Skeletal muscle satellite cell (primary cell): ENCODE data around the gene CNNM1.

Experiments
- H3K27me3 ChIP-seq: 2 replicates; pipeline ENCODE4 v1.7.0; 2013; ENCODE audit warnings: low read length; ENCODE audit not compliant: control insufficient read depth, insufficient read depth
- H3K36me3 ChIP-seq: 2 replicates; pipeline ENCODE4 v1.7.0; 2013; ENCODE audit warnings: mild to moderate bottlenecking, control low read depth, low read length; ENCODE audit not compliant: insufficient read depth
- H3K4me1 ChIP-seq: 2 replicates; pipeline ENCODE4 v1.7.0; 2013; ENCODE audit warnings: low read length; ENCODE audit not compliant: control insufficient read depth, insufficient read depth
- H3K4me2 ChIP-seq: 2 replicates; pipeline ENCODE4 v1.7.0; 2013; ENCODE audit warnings: mild to moderate bottlenecking, low read length
- H3K4me3 ChIP-seq: 2 replicates; pipeline ENCODE4 v1.7.0; 2013; ENCODE audit warnings: low read length
- H3K9ac ChIP-seq: 2 replicates; pipeline ENCODE4 v1.7.0; 2013; ENCODE audit warnings: mild to moderate bottlenecking, low read depth, low read length, moderate library complexity
- H3K9me3 ChIP-seq: replicated peaks from 2 replicates; pipeline ENCODE4 v1.7.0; 2013; ENCODE audit warnings: mild to moderate bottlenecking, control low read depth, low read length

The CNNM1 gene

DNA sequence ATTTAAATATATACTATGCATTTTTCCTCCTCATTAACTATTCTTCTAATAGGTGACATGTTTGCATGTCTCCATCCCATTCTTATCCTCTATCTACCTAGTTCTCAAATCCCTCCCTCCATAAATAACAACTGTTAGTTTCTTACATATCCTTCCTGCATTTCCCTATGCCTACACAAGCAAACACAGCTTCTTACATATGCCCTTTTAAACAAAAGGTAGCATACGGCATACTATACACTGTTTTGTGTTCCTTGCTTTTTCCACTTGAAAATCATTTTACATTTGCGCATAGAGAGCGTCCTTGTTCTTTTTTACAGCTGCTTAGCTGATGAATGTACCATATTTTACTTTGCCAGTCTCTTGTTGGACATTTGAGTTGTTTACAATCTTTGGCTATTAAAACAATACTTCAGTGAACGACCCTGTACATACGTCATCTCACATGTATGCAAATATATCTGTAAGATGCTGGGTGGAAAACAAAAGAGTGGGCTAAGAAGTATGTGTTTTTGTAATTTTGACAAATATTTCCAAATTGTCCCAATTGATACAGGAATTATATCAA lies 93.5 kb downstream of the CNNM1 start:
- no peak overlapping the region for H3K4me3 ChIP-seq
- no peaks in the 10 kb centered on the region for H3K4me1 ChIP-seq
- no peaks in the 10 kb centered on the region for H3K9me3 ChIP-seq
- peaks cover 23% of the 10 kb centered on the region for H3K36me3 ChIP-seq
- no peak overlapping the region for H3K9ac ChIP-seq
- H3K4me2 ChIP-seq: no peak overlapping the region
- no peaks in the 10 kb centered on the region for H3K27me3 ChIP-seq

GRCh38 chr10:99424656-99425055 lies 95.5 kb downstream of the CNNM1 start:
- H3K27me3 ChIP-seq: no peaks in the 10 kb centered on the region
- peaks cover 5% of the 10 kb centered on the region for H3K4me1 ChIP-seq
- H3K9me3 ChIP-seq: no peaks in the 10 kb centered on the region
- H3K4me2 ChIP-seq: no peak overlapping the region
- H3K4me3 ChIP-seq: no peak overlapping the region
- H3K9ac ChIP-seq: no peak overlapping the region
- peaks cover 15% of the 10 kb centered on the region for H3K36me3 ChIP-seq

GRCh38 chr10:99425204-99425603 lies 96.0 kb downstream of the CNNM1 start:
- Histone ChIP-seq H3K4me1 (peaks cover 9% of the 10 kb centered on the region), H3K4me3 (no peak overlapping the region), H3K36me3 (peaks cover 13% of the 10 kb centered on the region), H3K4me2 (no peak overlapping the region), H3K9ac (no peak overlapping the region), H3K27me3 (no peaks in the 10 kb centered on the region), H3K9me3 (no peaks in the 10 kb centered on the region)

GRCh38 chr10:99426689-99427088 lies 97.5 kb downstream of the CNNM1 start:
- H3K4me2 ChIP-seq: no peak overlapping the region
- no peak overlapping the region for H3K9ac ChIP-seq
- H3K36me3 ChIP-seq: peaks cover 9% of the 10 kb centered on the region
- no peaks in the 10 kb centered on the region for H3K9me3 ChIP-seq
- H3K4me1 ChIP-seq: peaks cover 9% of the 10 kb centered on the region
- no peaks in the 10 kb centered on the region for H3K27me3 ChIP-seq
- H3K4me3 ChIP-seq: no peak overlapping the region

DNA sequence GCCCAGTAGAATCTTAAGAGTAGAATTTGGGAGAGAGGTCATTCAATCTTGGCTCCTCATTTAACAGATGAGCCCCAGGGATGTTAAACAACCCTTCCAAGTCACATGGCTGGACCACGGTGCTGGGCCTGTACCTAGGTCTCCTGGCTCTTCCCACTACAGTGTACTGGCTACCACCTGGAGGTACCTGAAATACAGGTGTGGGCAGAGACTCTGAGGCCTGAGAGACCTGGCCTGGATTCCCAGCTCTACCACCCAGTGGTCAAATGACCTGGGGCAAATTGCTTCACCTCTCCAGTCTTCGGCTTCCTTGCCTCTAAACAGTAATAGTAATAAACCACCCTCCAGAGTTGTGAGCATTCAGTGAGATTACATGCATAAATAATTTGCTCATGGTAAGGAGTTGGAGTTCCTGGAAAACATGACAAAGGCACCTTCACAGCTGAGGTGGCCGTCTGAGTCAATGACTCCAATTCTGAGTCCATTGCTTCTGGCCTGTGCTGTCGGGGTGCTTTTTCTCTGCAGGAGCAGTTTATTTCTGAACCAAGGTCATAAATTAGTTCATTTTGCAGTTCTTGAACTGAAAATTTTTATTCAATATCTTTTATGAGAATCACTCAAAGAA lies 98.5 kb downstream of the CNNM1 start:
- no peaks in the 10 kb centered on the region for H3K27me3 ChIP-seq
- no peak overlapping the region for H3K4me3 ChIP-seq
- H3K9ac ChIP-seq: no peak overlapping the region
- no peak overlapping the region for H3K4me2 ChIP-seq
- H3K4me1 ChIP-seq: peaks cover 9% of the 10 kb centered on the region
- H3K9me3 ChIP-seq: no peaks in the 10 kb centered on the region
- peaks cover 9% of the 10 kb centered on the region for H3K36me3 ChIP-seq

DNA sequence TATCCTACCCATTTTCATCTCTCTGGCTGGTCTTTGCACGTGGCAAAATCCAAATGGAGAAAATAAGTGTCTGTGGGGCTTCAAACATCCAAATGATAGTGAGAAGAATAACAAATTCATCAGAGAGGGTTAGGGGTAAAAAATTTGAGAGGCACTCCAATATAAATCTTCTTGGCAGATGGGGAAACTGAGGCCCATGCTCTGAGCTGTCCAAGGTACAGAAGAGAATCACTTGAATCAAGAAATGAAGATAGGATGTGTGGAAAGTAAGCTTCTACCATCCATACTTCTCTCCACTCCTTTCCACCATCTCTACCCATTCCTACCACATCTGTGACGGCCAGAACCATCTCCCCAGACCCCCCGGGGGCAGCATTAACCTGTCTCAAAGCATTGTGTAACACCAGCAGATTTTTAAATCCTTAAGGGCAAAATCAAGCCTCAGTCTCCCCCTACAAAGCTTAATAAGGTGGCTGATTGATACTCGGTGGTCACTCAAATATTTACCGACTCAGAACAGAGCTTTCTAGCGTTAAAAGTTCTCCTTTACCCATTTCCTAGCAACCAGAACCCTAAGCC lies 100.5 kb downstream of the CNNM1 start:
- Histone ChIP-seq H3K9me3 (no peaks in the 10 kb centered on the region), H3K4me2 (peak overlapping the region; percentile 87), H3K36me3 (peaks cover 12% of the 10 kb centered on the region), H3K4me1 (peaks cover 9% of the 10 kb centered on the region), H3K9ac (peak overlapping the region; percentile 84), H3K27me3 (no peaks in the 10 kb centered on the region), H3K4me3 (peak overlapping the region; percentile 91)

- Histone ChIP-seq H3K9ac (peak overlapping the region; percentile 84), H3K27me3 (no peaks in the 10 kb centered on the region), H3K4me3 (peak overlapping the region; percentile 91), H3K4me2 (peak overlapping the region; percentile 87), H3K36me3 (peaks cover 9% of the 10 kb centered on the region), H3K4me1 (peaks cover 9% of the 10 kb centered on the region), H3K9me3 (no peaks in the 10 kb centered on the region)
Measured at GRCh38 chr10:99430116-99430450, 100.9 kb downstream of the CNNM1 start.

GRCh38 chr10:99430451-99431189 lies 101.5 kb downstream of the CNNM1 start, which contains the start of gene GOT1:
Gene GOT1, minus strand, starts transcription at chr10:99430624. Its CDS starts 59 bp downstream, at chr10:99430565.
- peak within 1 kb of the TSS; percentile 91 for H3K4me3 ChIP-seq
- peak within 1 kb of the TSS; percentile 89 for H3K9ac ChIP-seq
- H3K4me2 ChIP-seq: peak within 1 kb of the TSS; percentile 91
- no peaks in the 10 kb centered on the region for H3K27me3 ChIP-seq
- peaks cover 9% of the 10 kb centered on the region for H3K4me1 ChIP-seq
- H3K9me3 ChIP-seq: no peaks in the 10 kb centered on the region
- H3K36me3 ChIP-seq: peaks cover 3% of the 10 kb centered on the region

GRCh38 chr10:99431190-99431760 lies 102.1 kb downstream of the CNNM1 start:
- H3K9ac ChIP-seq: peak overlapping the region; percentile 89
- H3K27me3 ChIP-seq: no peaks in the 10 kb centered on the region
- H3K9me3 ChIP-seq: no peaks in the 10 kb centered on the region
- H3K36me3 ChIP-seq: peaks cover 2% of the 10 kb centered on the region
- peaks cover 9% of the 10 kb centered on the region for H3K4me1 ChIP-seq
- H3K4me2 ChIP-seq: peak overlapping the region; percentile 91
- H3K4me3 ChIP-seq: peak overlapping the region; percentile 91

GRCh38 chr10:99432047-99432446 lies 102.9 kb downstream of the CNNM1 start:
- peak overlapping the region; percentile 91 for H3K4me2 ChIP-seq
- no peaks in the 10 kb centered on the region for H3K27me3 ChIP-seq
- H3K9ac ChIP-seq: no peak overlapping the region
- H3K36me3 ChIP-seq: peaks cover 2% of the 10 kb centered on the region
- H3K4me3 ChIP-seq: peak overlapping the region; percentile 91
- H3K4me1 ChIP-seq: peaks cover 9% of the 10 kb centered on the region
- no peaks in the 10 kb centered on the region for H3K9me3 ChIP-seq

DNA sequence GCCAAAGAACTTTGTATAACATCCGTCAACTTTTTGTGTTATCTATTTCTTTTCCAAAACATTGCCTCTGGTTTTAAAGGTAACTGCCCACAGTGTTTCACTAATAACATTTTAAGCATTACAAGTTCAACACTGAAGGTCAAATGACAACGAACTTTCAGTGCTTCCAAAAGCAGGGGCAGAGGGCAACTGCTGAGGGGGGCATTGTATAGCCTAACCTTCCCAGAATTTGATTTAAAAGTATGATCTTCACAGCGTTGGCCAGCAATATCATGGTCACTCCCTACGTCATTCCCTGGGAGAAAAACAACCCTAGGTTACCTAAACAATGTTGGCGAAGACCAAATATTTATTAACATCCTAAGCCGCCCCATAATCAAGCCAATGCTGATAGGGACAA lies 103.7 kb downstream of the CNNM1 start:
- Histone ChIP-seq H3K27me3 (no peaks in the 10 kb centered on the region), H3K36me3 (peaks cover 2% of the 10 kb centered on the region), H3K9me3 (no peaks in the 10 kb centered on the region), H3K4me3 (no peak overlapping the region), H3K4me1 (peaks cover 9% of the 10 kb centered on the region), H3K9ac (no peak overlapping the region), H3K4me2 (no peak overlapping the region)
